KG1 (cell line): ENCODE results near the gene CASQ1.

ENCODE experiments used
- DNase-seq: peaks from one replicate; lab custom pipeline; 2025; lab: John Stamatoyannopoulos, UW

Gene CASQ1

GRCh38 chr1:160226623-160227022 lies 36.2 kb downstream of the CASQ1 start:
- DNase-seq, result no peak

- no peak for DNase-seq
Measured at GRCh38 chr1:160227034-160227433, 36.7 kb downstream of the CASQ1 start.

DNA sequence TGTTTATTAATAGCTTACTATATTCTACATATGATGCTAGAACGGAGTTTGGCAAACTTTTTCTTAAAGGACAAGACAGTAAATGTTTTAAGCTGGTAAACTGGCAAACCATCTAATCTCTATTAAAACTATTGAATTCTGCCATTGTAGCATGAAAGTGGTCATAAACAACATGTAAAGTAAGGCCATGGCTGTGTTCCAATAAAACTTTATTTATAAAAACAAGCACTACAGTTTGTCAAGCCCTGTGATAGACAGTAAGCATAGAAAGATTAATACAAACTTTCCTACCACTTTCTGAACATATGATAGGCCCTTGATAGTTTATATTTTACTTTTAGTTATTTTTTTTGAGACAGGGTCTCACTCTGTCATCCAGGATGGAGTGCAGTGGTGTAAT lies 37.2 kb downstream of the CASQ1 start:
- no peak for DNase-seq

DNA sequence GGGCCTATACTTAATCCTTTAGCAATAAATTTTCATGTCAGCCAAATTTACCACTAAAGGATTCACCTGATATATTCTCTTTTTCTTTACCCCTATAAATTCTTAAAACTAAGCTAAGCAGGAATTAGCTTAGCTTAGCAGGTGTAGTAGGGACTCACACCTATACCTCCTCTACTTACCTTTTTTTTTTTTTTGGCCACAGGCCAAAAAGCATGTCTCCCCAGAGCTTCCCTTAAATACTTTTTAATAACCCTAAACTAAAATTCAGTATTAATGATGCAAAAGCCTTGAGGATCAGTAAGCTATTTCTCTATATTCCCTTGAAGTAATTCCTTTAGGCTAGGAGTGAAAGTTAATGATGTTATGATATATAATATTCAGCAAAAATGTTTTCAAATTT lies 38.1 kb downstream of the CASQ1 start:
- DNase-seq, result no peak

DNA sequence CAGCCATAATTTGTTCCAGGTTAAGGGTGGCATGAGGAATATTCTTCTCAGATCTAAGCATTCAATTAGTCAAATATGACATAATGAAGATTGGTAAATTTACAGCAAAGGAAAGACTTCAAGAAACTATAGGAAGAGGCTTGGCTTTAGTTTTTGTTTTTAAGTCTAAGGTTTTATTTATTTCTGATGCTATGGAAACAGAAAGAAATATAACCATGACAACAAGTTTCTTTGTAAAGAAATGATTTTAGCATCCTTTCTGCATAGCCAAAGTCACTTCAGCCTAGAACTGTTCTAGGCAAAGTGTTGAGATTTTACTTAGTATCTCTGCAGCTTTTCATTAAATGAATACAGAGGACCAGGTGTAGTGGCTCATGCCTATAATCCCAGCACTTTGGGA lies 42.5 kb downstream of the CASQ1 start:
- no peak for DNase-seq

DNA sequence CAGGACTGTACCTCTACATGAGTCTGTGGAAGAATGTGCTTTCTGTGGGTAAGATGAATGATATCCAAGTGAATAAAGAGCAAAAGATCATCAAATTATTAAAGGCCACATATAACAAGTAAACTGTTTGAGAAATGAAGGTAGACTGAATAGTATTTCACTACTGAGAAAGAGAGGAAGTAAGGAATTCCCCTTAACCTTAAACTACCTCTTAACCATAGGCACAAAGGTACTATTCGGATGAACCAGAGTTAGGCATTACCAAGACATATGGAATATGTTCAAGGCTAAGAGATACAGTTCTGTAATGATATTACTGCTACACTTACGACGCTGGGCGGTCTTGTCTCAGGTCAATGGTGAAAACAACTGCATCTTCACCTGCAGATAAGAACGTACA lies 46.4 kb downstream of the CASQ1 start:
- DNase-seq, result no peak

GRCh38 chr1:160237558-160237957 lies 47.2 kb downstream of the CASQ1 start:
- DNase-seq, result no peak

DNA sequence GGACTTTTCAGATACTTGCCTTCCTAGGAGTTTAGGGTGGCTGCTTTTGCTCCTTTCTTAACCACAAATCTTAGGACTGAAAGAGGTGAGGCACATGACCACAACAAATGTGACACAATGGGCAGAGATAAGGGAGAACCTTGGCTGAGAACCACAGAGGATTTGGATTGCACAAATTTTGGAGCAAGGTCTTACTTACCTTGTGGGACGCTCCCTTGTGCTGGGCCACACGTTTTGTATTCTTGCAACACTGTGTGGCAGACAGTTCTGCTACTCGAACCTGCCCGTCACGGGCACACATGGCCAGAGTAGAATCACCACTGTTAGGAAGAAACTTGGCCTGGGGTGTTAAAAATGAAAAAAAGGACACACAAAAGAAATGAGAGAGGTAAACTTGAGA lies 48.0 kb downstream of the CASQ1 start:
- no peak for DNase-seq

GRCh38 chr1:160239582-160240299 lies 49.4 kb downstream of the CASQ1 start:
- no peak for DNase-seq

GRCh38 chr1:160243767-160244166 lies 53.4 kb downstream of the CASQ1 start:
- no peak for DNase-seq

DNA sequence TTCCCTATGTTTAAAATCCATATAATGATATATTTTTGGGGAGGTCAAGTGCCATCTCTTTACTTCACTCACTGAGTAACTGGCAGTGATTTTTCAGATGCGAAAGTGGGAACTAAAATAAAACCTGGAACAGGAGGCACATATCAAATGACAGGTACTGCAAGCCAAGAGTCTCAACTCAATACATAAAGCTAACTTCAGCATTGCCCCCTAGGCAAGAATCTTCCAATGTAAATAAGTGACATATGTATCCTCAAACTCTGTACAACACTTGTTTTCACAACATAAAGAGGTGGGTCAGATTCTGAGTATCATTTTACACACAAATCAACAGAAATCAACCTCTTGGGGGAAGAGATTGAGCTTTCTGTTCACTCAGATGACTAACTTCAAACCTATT lies 53.8 kb downstream of the CASQ1 start:
- DNase-seq, result no peak

DNA sequence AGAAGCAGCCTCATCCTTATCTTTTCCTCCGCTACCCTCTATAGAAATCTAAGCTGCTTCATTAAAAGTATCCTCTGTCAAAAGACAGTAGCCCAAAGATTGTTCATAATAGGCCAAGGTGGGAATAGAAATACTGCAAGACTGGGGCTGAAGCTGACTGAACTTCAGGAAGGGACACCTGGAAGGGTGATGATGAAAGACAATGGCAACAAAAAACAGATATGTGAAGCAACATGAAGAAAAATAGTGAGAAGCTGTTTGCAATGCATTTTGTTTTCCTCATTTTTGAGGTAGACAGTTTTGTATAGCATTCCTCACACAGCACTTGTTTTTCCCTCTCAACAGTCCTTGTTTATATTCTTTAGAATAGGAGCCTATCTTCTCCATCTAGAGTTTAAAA lies 55.1 kb downstream of the CASQ1 start:
- DNase-seq, result no peak

DNA sequence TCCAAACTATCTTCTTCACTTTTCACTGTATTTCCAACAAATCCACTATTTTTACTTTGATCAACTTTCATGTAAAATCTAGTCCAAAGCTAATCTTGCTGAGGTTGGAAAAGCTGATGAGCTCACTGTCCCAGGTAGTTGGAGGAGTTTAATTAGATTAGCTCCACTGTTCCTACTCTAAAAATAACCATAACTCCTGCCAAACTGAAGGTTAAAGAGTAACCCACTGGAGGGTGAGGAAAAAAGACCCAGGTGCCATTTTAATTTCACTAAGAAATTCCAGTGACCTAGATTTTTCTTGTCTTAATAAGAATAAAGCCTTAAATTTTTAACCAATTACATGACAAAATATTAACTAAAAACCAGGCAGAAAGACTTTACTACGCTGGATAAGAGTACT lies 56.7 kb downstream of the CASQ1 start:
- DNase-seq, result no peak

GRCh38 chr1:160251011-160251410 lies 60.6 kb downstream of the CASQ1 start:
- no peak for DNase-seq
